CD14-positive monocyte (primary cell): ENCODE data around the gene CTSA. TPM values are rescaled to one million over a fixed set of nuclear protein-coding genes. Genes with fewer than 3 reads are reported as not detected.

Experiments used
- DNase-seq, 3 donors: peaks; one replicate each; pipeline ENCODE4 v3.0.0-alpha.2; 2011 to 2022
- H2AFZ ChIP-seq: 2 replicates; pipeline ENCODE4 v1.6.0; 2012; ENCODE audit warnings: mild to moderate bottlenecking, low read depth, low read length, inconsistent platforms; ENCODE audit not compliant: insufficient read depth, poor library complexity, severe bottlenecking
- H3K27ac ChIP-seq, 2 donors: 1 replicate in 1 of 2; 2 replicates in 1 of 2; pipeline ENCODE4 v1.5.1; 2012 to 2013; ENCODE audit warnings: low read length in 2 of 2, control low read depth in 1 of 2, inconsistent platforms in 1 of 2, low read depth in 1 of 2, mild to moderate bottlenecking in 1 of 2
- H3K27me3 ChIP-seq, 2 donors: one replicate each; pipeline versions ENCODE4 v1.6.0 to v1.6.1; 2011 to 2013; ENCODE audit warnings: low read length in 2 of 2; ENCODE audit not compliant: control insufficient read depth in 2 of 2, insufficient read depth in 2 of 2
- H3K36me3 ChIP-seq, 2 donors: replicated peaks in 1 of 2; 1 replicate in 1 of 2; 2 replicates in 1 of 2; pipeline versions ENCODE4 v1.5.1 to v1.6.1; 2012 to 2013; ENCODE audit warnings: low read length in 2 of 2, control low read depth in 1 of 2, inconsistent platforms in 1 of 2, mild to moderate bottlenecking in 1 of 2; ENCODE audit not compliant: insufficient read depth in 2 of 2, control insufficient read depth in 1 of 2
- H3K4me1 ChIP-seq, 2 donors: 1 replicate in 1 of 2; 2 replicates in 1 of 2; pipeline versions ENCODE4 v1.5.1 to v1.6.1; 2012 to 2013; ENCODE audit warnings: low read length in 2 of 2, control low read depth in 1 of 2, inconsistent platforms in 1 of 2, mild to moderate bottlenecking in 1 of 2, moderate library complexity in 1 of 2; ENCODE audit not compliant: insufficient read depth in 2 of 2, control insufficient read depth in 1 of 2
- H3K4me2 ChIP-seq: replicated peaks from 2 replicates; pipeline ENCODE3; 2012; ENCODE audit warnings: low read length, moderate library complexity, mild to moderate bottlenecking; ENCODE audit not compliant: poor library complexity, severe bottlenecking; ENCODE audit errors: extremely low read depth
- H3K4me3 ChIP-seq, 3 experiments: fragments of 200-600 bp in 1 of 3; sonication (generic) in 1 of 3; replicated peaks in 1 of 3; 1 replicate in 2 of 3; 2 replicates in 1 of 3; pipeline ENCODE4 v1.5.1; 2011 to 2013; ENCODE audit warnings: low read length in 3 of 3, mild to moderate bottlenecking in 3 of 3, control low read depth in 2 of 3, low read depth in 2 of 3, inconsistent platforms in 1 of 3, moderate library complexity in 1 of 3
- H3K79me2 ChIP-seq: 2 replicates; pipeline ENCODE4 v1.6.0; 2012; ENCODE audit warnings: mild to moderate bottlenecking, control low read depth, inconsistent platforms, low read length, moderate library complexity; ENCODE audit not compliant: insufficient read depth
- H3K9ac ChIP-seq: 2 replicates; pipeline ENCODE4 v1.6.0; 2017; ENCODE audit warnings: low read length, mild to moderate bottlenecking; ENCODE audit not compliant: insufficient read depth, poor library complexity, severe bottlenecking
- H3K9me3 ChIP-seq, 2 donors: replicated peaks in 1 of 2; 1 replicate in 1 of 2; 2 replicates in 1 of 2; pipeline versions ENCODE4 v1.5.1 to v1.6.1; 2012 to 2013; ENCODE audit warnings: low read length in 2 of 2, control low read depth in 1 of 2; ENCODE audit not compliant: control insufficient read depth in 1 of 2, insufficient read depth in 1 of 2
- H4K20me1 ChIP-seq: 2 replicates; pipeline ENCODE4 v1.6.0; 2012; ENCODE audit warnings: mild to moderate bottlenecking, low read length, control low read depth, moderate library complexity; ENCODE audit not compliant: insufficient read depth
- H3K27ac Mint-ChIP-seq, 7 donors: one replicate each; pipeline ENCODE4 v1.8.0; 2020; ENCODE audit warnings: mild to moderate bottlenecking in 7 of 7, mixed read lengths in 7 of 7, moderate library complexity in 6 of 7, inconsistent platforms in 2 of 7
- H3K27me3 Mint-ChIP-seq, 3 donors: one replicate each; pipeline ENCODE4 v1.8.0; 2021 to 2022; ENCODE audit warnings: low read depth in 3 of 3, mild to moderate bottlenecking in 3 of 3, mixed read lengths in 3 of 3, moderate library complexity in 3 of 3, inconsistent platforms in 1 of 3
- H3K36me3 Mint-ChIP-seq, 2 donors: one replicate each; pipeline ENCODE4 v1.8.0; 2020; ENCODE audit warnings: mixed read lengths in 2 of 2, inconsistent platforms in 1 of 2, mild to moderate bottlenecking in 1 of 2
- H3K4me1 Mint-ChIP-seq: one replicate; pipeline ENCODE4 v1.8.0; 2020; ENCODE audit warnings: mild to moderate bottlenecking, mixed read lengths
- H3K4me3 Mint-ChIP-seq, 2 donors: one replicate each; pipeline ENCODE4 v1.8.0; 2020; ENCODE audit warnings: mild to moderate bottlenecking in 2 of 2, mixed read lengths in 2 of 2, moderate library complexity in 1 of 2
- H3K9me3 Mint-ChIP-seq, 7 donors: one replicate each; pipeline ENCODE4 v1.8.0; 2020 to 2022; ENCODE audit warnings: mixed read lengths in 7 of 7, mild to moderate bottlenecking in 6 of 7, moderate library complexity in 6 of 7, inconsistent platforms in 2 of 7
- WGBS: methylation state at CpG from one replicate; pipeline ENCODE4 v1.1.5; 2013; ENCODE audit warnings: missing lambda C conversion rate; ENCODE audit not compliant: insufficient coverage; 5-methylcytosine and 5-hydroxymethylcytosine counted together
- intact Hi-C, 2 donors: fragments of 100-400 bp; cut with micrococcal nuclease; formaldehyde crosslinking; loops; one replicate each; pipeline versions ENCODE4 v1.15.0 to v1.15.1; 2023
- polyA plus RNA-seq, 3 donors: library from polyadenylated mRNA; depleted of rRNA in 1 of 3; unstranded in 2 of 3; stranded (reverse) in 1 of 3; fragments of 300-500 nt in 2 of 3; fragments of >200 nt in 1 of 3; fragmentation: Illumina TruSeq in 2 of 3; gene quantifications; 1 replicate in 2 of 3; 2 replicates in 1 of 3; pipeline ENCODE4 v1.2.3, GENCODE V29; 2012 to 2021
- TF ChIP-seq, protein P1 (sequence below): fragments of 200-600 bp; IDR thresholded peaks from one replicate; pipeline ENCODE4 v1.8.0; 2022; ENCODE audit warnings: antibody characterized with exemption, mild to moderate bottlenecking

The CTSA gene
- polyA plus RNA-seq, 3 donors = 279 to 489 (median 366) TPM

DNA sequence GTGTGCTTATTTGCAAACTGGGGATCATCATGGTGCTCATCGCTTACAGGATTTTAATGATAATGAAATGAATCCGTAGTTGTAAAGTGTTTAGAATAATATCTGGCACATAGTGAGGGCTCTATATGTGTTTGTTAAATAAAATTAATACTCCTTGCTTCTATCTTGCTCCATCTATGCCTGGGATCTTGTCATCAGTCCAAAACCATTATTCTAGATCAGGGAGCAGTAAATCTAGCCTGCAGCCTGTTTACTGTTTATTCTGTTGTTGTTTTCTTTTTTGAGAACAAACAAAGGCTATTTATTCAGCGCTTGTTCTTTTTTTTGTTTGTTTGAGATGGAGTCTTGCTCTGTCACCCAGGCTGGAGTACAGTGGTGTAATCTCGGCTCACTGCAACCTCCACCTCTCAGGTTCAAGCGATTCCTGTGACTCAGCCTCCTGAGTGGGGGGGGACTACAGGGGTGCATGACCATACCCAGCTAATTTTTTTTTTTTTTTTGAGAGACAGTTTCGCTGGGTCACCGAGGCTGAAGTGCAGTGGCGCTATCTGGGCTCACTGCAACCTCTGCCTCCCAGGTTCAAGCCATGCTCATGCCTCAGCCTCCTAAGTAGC is 42.1 kb upstream of the CTSA start:
- H3K27ac ChIP-seq = no peak overlapping the region
- no peak overlapping the region for H3K4me3 ChIP-seq
- intact Hi-C loops = no loop called here
- no peaks in the 10 kb centered on the region for H3K9me3 Mint-ChIP-seq
- peaks cover 0 to 2% (median 0%) of the 10 kb centered on the region in 3 donors for H3K27me3 Mint-ChIP-seq
- H3K27ac Mint-ChIP-seq = no peak overlapping the region
- no peaks in the 10 kb centered on the region for H3K4me1 Mint-ChIP-seq
- H3K4me3 Mint-ChIP-seq = no peak overlapping the region
- H3K79me2 ChIP-seq = peaks cover 18% of the 10 kb centered on the region
- H3K27me3 ChIP-seq = no peaks in the 10 kb centered on the region
- H3K4me1 ChIP-seq = no peaks in the 10 kb centered on the region
- peaks cover 26% of the 10 kb centered on the region for H4K20me1 ChIP-seq
- WGBS = 100% methylated on average over 3 of the region's 8 CpGs
- H3K9ac ChIP-seq = no peak overlapping the region
- H2AFZ ChIP-seq = no peak overlapping the region
- DNase-seq = no peak
- H3K36me3 ChIP-seq = peaks cover 74 to 94% of the 10 kb centered on the region in 2 donors
- H3K4me2 ChIP-seq = no peak overlapping the region
- H3K9me3 ChIP-seq = no peaks in the 10 kb centered on the region
- peaks cover 59 to 96% of the 10 kb centered on the region in 2 donors for H3K36me3 Mint-ChIP-seq
- TF ChIP-seq, protein P1, sequence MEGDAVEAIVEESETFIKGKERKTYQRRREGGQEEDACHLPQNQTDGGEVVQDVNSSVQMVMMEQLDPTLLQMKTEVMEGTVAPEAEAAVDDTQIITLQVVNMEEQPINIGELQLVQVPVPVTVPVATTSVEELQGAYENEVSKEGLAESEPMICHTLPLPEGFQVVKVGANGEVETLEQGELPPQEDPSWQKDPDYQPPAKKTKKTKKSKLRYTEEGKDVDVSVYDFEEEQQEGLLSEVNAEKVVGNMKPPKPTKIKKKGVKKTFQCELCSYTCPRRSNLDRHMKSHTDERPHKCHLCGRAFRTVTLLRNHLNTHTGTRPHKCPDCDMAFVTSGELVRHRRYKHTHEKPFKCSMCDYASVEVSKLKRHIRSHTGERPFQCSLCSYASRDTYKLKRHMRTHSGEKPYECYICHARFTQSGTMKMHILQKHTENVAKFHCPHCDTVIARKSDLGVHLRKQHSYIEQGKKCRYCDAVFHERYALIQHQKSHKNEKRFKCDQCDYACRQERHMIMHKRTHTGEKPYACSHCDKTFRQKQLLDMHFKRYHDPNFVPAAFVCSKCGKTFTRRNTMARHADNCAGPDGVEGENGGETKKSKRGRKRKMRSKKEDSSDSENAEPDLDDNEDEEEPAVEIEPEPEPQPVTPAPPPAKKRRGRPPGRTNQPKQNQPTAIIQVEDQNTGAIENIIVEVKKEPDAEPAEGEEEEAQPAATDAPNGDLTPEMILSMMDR = no peak

DNA sequence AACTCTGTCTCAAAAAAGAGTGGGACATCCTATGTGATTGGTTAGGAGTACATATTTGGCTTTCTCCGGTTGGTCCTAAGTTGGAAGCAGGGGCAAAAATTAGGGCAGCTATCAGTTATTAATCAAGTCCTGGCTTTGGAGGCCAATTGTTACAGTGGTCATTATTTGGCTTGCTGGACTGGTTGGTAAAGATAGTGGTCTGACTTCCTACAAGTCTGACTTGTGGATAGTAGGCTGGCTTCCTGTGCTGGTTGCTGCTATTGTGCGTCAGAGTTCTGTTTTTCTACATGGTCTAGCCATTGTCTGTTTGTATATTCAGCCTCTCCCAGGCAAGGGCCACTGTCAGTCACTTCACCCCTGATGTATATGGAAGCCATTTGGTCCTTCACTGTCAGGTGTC is 40.9 kb upstream of the CTSA start:
- peak overlapping the region in 2 of 7 donors; percentile 46 to 75 for H3K27ac Mint-ChIP-seq
- Histone ChIP-seq H3K9ac (no peak overlapping the region), H4K20me1 (peaks cover 26% of the 10 kb centered on the region), H3K4me1 (no peaks in the 10 kb centered on the region), H3K4me2 (no peak overlapping the region), H3K27ac (no peak overlapping the region), H2AFZ (no peak overlapping the region), H3K79me2 (peaks cover 27% of the 10 kb centered on the region), H3K36me3 (peaks cover 67 to 90% of the 10 kb centered on the region in 2 donors), H3K9me3 (no peaks in the 10 kb centered on the region), H3K4me3 (no peak overlapping the region), H3K27me3 (no peaks in the 10 kb centered on the region)
- H3K9me3 Mint-ChIP-seq = no peaks in the 10 kb centered on the region
- H3K27me3 Mint-ChIP-seq = peaks cover 0 to 2% (median 1%) of the 10 kb centered on the region in 3 donors
- intact Hi-C loops = no loop called here
- TF ChIP-seq, protein P1 = no peak
- DNase-seq = no peak
- WGBS = 100% methylated on average over 2 of the region's 2 CpGs
- H3K4me1 Mint-ChIP-seq = peaks cover 5% of the 10 kb centered on the region
- peaks cover 61 to 96% of the 10 kb centered on the region in 2 donors for H3K36me3 Mint-ChIP-seq
- H3K4me3 Mint-ChIP-seq = no peak overlapping the region
